HepG2 (cell line): Measurements from ENCODE around the gene CASKIN1. TPM values are rescaled to one million over a fixed set of nuclear protein-coding genes. Genes with fewer than 3 reads are reported as not detected.

Experiments
- AGO2 ChIP-seq: fragments of 200-400 bp; formaldehyde crosslinking; optimal IDR thresholded peaks from 2 replicates; pipeline ENCODE3; 2017; ENCODE audit warnings: mild to moderate bottlenecking, low read depth, low read length, moderate library complexity
- BCL6 ChIP-seq: IDR thresholded peaks from 2 replicates; pipeline ENCODE4 v1.6.1; 2016; ENCODE audit warnings: missing genetic modification reagents, missing compliant biosample characterization
- CAMTA2 ChIP-seq: sonication (generic); formaldehyde crosslinking; IDR thresholded peaks from 2 replicates; pipeline ENCODE4 v1.4.0; 2020; ENCODE audit warnings: mild to moderate bottlenecking, missing genetic modification reagents, borderline replicate concordance
- CBX2 ChIP-seq, 2 experiments: fragments of 200-600 bp in 1 of 2; sonication (generic); formaldehyde crosslinking in 1 of 2; IDR thresholded peaks; 2 replicates each; pipeline versions ENCODE4 v1.7.0 to v1.8.1; 2018 to 2022; ENCODE audit warnings: low read depth in 2 of 2, low read length in 1 of 2, mild to moderate bottlenecking in 1 of 2, missing genetic modification reagents in 1 of 2
- EP300 ChIP-seq, 3 experiments: sonication (generic) in 1 of 3; formaldehyde crosslinking in 1 of 3; IDR thresholded peaks; 2 replicates each; pipeline versions ENCODE4 v1.5.1 to v1.6.1; 2011 to 2020; ENCODE audit warnings: low read depth in 2 of 3, low read length in 2 of 3, borderline replicate concordance in 1 of 3, improper control_type of control experiment in 1 of 3, mild to moderate bottlenecking in 1 of 3, missing genetic modification reagents in 1 of 3, moderate library complexity in 1 of 3
- REL ChIP-seq: sonication (generic); formaldehyde crosslinking; conservative IDR thresholded peaks from 2 replicates; pipeline ENCODE4 v1.8.0; 2022; ENCODE audit warnings: mild to moderate bottlenecking, missing genetic modification reagents, moderate library complexity
- SP1 ChIP-seq, 2 experiments: fragments of 450-650 bp in 1 of 2; sonication (generic) in 1 of 2; formaldehyde crosslinking in 1 of 2; IDR thresholded peaks; 2 replicates each; pipeline versions ENCODE4 v1.4.0 to v1.6.1; 2016 to 2020; ENCODE audit warnings: missing genetic modification reagents in 1 of 2
- ZFP62 ChIP-seq: sonication (generic); formaldehyde crosslinking; IDR thresholded peaks from 2 replicates; pipeline ENCODE4 v1.4.0; 2020; ENCODE audit warnings: missing genetic modification reagents
- ZGPAT ChIP-seq: IDR thresholded peaks from 2 replicates; pipeline ENCODE4 v1.6.1; 2016; ENCODE audit warnings: mild to moderate bottlenecking
- ZNF747 ChIP-seq: sonication (generic); formaldehyde crosslinking; IDR thresholded peaks from 2 replicates; pipeline ENCODE4 v1.8.1; 2023; ENCODE audit warnings: missing genetic modification reagents, mild to moderate bottlenecking, borderline replicate concordance
- polyA plus RNA-seq, 8 experiments: library from polyadenylated mRNA; depleted of rRNA in 3 of 8; stranded (reverse) in 7 of 8; unstranded in 1 of 8; fragments of >200 nt; fragmentation: Illumina TruSeq in 4 of 8; extraction: Trizol in 4 of 8; gene quantifications; 2 replicates each; pipeline versions ENCODE4 v1.2.1 to v1.2.3, GENCODE V29; 2011 to 2016; ENCODE audit warnings: low read depth in 4 of 8, missing spikeins in 1 of 8, mixed read lengths in 1 of 8; ENCODE audit not compliant: insufficient read depth in 1 of 8
- total RNA-seq, 5 experiments: library from RNA; depleted of rRNA; stranded (reverse); fragments of >200 nt; fragmentation: Illumina TruSeq; extraction: Trizol; gene quantifications; 2 replicates each; pipeline ENCODE4 v1.2.3, GENCODE V29; 2016; ENCODE audit warnings: low read depth in 1 of 5
- TF ChIP-seq, protein P1 (sequence below), 2 experiments: fragments of 450-650 bp in 1 of 2; sonication (generic) in 1 of 2; formaldehyde crosslinking in 1 of 2; IDR thresholded peaks; 2 replicates each; pipeline versions ENCODE4 v1.6.1 to v1.8.0; 2016 to 2022; ENCODE audit warnings: antibody characterized with exemption in 1 of 2, mild to moderate bottlenecking in 1 of 2, missing genetic modification reagents in 1 of 2

Gene CASKIN1
- total and polyA plus RNA-seq, 2 of the 13 experiments (the other 11 are each of a cell fraction or from before 2014, with no cell fraction given) = 1.2 to 2.2 TPM

- TF ChIP-seq, protein P1, sequence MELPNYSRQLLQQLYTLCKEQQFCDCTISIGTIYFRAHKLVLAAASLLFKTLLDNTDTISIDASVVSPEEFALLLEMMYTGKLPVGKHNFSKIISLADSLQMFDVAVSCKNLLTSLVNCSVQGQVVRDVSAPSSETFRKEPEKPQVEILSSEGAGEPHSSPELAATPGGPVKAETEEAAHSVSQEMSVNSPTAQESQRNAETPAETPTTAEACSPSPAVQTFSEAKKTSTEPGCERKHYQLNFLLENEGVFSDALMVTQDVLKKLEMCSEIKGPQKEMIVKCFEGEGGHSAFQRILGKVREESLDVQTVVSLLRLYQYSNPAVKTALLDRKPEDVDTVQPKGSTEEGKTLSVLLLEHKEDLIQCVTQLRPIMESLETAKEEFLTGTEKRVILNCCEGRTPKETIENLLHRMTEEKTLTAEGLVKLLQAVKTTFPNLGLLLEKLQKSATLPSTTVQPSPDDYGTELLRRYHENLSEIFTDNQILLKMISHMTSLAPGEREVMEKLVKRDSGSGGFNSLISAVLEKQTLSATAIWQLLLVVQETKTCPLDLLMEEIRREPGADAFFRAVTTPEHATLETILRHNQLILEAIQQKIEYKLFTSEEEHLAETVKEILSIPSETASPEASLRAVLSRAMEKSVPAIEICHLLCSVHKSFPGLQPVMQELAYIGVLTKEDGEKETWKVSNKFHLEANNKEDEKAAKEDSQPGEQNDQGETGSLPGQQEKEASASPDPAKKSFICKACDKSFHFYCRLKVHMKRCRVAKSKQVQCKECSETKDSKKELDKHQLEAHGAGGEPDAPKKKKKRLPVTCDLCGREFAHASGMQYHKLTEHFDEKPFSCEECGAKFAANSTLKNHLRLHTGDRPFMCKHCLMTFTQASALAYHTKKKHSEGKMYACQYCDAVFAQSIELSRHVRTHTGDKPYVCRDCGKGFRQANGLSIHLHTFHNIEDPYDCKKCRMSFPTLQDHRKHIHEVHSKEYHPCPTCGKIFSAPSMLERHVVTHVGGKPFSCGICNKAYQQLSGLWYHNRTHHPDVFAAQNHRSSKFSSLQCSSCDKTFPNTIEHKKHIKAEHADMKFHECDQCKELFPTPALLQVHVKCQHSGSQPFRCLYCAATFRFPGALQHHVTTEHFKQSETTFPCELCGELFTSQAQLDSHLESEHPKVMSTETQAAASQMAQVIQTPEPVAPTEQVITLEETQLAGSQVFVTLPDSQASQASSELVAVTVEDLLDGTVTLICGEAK (IDR thresholded peaks at IDR 0.05) = no peak
- TF ChIP-seq, protein P1 (CRISPR knock-in tag; IDR thresholded peaks at IDR 0.05) = no peak
- TF ChIP-seq CAMTA2 (CRISPR knock-in tag) (no peak), BCL6 (no peak), ZGPAT (no peak), AGO2 (peak; percentile 45), ZNF747 (CRISPR knock-in tag) (no peak), SP1 (IDR thresholded peaks at IDR 0.05) (no peak), SP1 (CRISPR knock-in tag; IDR thresholded peaks at IDR 0.05) (peak; percentile 62; the same call in 1 of the 2 replicates), EP300 (IDR thresholded peaks at IDR 0.05; ENCODE audit: low read depth in 2 of 2, low read length in 2 of 2) (no peak), EP300 (CRISPR knock-in tag; IDR thresholded peaks at IDR 0.05; ENCODE audit: borderline replicate concordance) (no peak), CBX2 (IDR thresholded peaks at IDR 0.05; ENCODE audit: low read depth, low read length) (no peak), CBX2 (CRISPR knock-in tag; IDR thresholded peaks at IDR 0.05; ENCODE audit: low read depth) (no peak), ZFP62 (CRISPR knock-in tag) (no peak), REL (CRISPR knock-in tag) (no peak)
These were observed 17.9 kb downstream of the CASKIN1 start (continued) for GRCh38 chr16:2178321-2179106.
